HEK293 (cell line): Measurements from ENCODE around the gene SLC25A11.
A peak's percentile ranks its signal among the peaks of the same experiment; 100 is the strongest.

ENCODE experiments used
- BCL11B ChIP-seq: fragments of 450-650 bp; formaldehyde crosslinking; IDR thresholded peaks from 2 replicates; pipeline ENCODE4 v1.5.1; 2016; ENCODE audit warnings: low read depth, missing biosample characterization, missing genetic modification characterization
- CTCF ChIP-seq: fragments of 450-650 bp; formaldehyde crosslinking; IDR thresholded peaks from 2 replicates; pipeline ENCODE4 v1.5.1; 2016; ENCODE audit warnings: missing biosample characterization, missing genetic modification characterization
- KLF10 ChIP-seq: fragments of 450-650 bp; IDR thresholded peaks from 2 replicates; pipeline ENCODE4 v1.5.1; 2018; ENCODE audit warnings: missing biosample characterization, mild to moderate bottlenecking, missing genetic modification characterization
- ZNF16 ChIP-seq: fragments of 450-650 bp; formaldehyde crosslinking; IDR thresholded peaks from 2 replicates; pipeline ENCODE4 v1.5.1; 2016; ENCODE audit warnings: low read depth, missing biosample characterization, missing genetic modification characterization
- ZNF174 ChIP-seq: fragments of 450-650 bp; formaldehyde crosslinking; IDR thresholded peaks from 2 replicates; pipeline ENCODE4 v1.5.0; 2017; ENCODE audit warnings: missing biosample characterization, mild to moderate bottlenecking, missing genetic modification characterization
- ZNF202 ChIP-seq: fragments of 450-650 bp; formaldehyde crosslinking; IDR thresholded peaks from 2 replicates; pipeline ENCODE4 v1.5.1; 2016; ENCODE audit warnings: missing biosample characterization, missing genetic modification characterization, borderline replicate concordance
- ZNF223 ChIP-seq: fragments of 450-650 bp; formaldehyde crosslinking; IDR thresholded peaks from 2 replicates; pipeline ENCODE4 v1.5.1; 2016; ENCODE audit warnings: missing biosample characterization, missing genetic modification characterization
- ZNF335 ChIP-seq: fragments of 450-650 bp; formaldehyde crosslinking; conservative IDR thresholded peaks from 2 replicates; pipeline ENCODE4 v1.5.1; 2016; ENCODE audit warnings: missing biosample characterization, missing genetic modification characterization
- ZNF404 ChIP-seq: fragments of 450-650 bp; formaldehyde crosslinking; IDR thresholded peaks from 2 replicates; pipeline ENCODE4 v1.5.1; 2017; ENCODE audit warnings: missing biosample characterization, missing genetic modification characterization
- ZNF701 ChIP-seq: fragments of 450-650 bp; formaldehyde crosslinking; IDR thresholded peaks from 2 replicates; pipeline ENCODE4 v1.5.1; 2016; ENCODE audit warnings: missing biosample characterization, missing genetic modification characterization
- ZSCAN30 ChIP-seq: fragments of 450-650 bp; IDR thresholded peaks from 2 replicates; pipeline ENCODE4 v1.5.1; 2018; ENCODE audit warnings: missing biosample characterization, mild to moderate bottlenecking, missing genetic modification characterization, moderate library complexity
- TF ChIP-seq, protein P1 (sequence below): fragments of 450-650 bp; IDR thresholded peaks from 2 replicates; pipeline ENCODE4 v1.5.1; 2018; ENCODE audit warnings: missing biosample characterization, mild to moderate bottlenecking, missing genetic modification characterization

DNA sequence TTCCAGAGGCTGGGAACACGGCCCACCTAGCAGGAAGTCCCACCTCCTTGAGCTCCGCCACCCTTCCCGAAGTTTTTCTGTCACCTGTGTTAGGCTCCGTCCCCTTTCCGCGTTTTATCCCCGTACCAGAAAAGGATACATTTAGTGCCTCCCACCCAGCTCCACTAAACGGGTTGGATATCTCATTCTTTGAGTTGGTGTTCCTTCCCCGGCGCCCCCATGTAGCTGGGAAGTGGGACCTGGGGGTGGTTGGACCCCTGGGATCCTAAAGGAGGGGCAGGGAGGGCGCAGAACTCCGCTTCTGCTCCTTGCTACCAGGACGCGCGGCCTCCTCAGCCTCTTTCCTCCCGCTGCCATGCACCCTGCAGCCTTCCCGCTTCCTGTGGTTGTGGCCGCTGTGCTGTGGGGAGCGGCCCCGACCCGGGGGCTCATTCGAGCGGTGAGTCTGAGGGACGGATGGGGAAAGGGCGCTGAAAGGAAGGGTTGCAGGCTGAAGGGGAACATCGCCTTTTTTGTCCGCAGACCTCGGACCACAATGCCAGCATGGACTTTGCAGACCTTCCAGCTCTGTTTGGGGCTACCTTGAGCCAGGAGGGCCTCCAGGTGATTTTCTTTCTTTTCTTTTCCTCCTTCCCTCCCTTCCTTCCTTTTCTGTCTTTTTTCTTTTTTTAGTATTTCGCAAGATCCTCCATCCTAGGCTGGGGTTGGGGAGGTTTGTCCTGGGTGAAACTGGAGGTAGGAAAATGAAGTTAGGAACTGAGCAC is 891 bp upstream of the SLC25A11 start:
- no peak for TF ChIP-seq ZNF16 (tag by site-specific recombination)
- no peak for TF ChIP-seq CTCF (tag by site-specific recombination)
- no peak for TF ChIP-seq ZNF174 (tag by site-specific recombination)
- no peak for TF ChIP-seq KLF10 (tag by site-specific recombination)
- TF ChIP-seq ZNF335 (tag by site-specific recombination) = peak; percentile 71
- TF ChIP-seq BCL11B = no peak
- no peak for TF ChIP-seq ZNF223
- TF ChIP-seq ZSCAN30 (tag by site-specific recombination) = no peak
- TF ChIP-seq, protein P1, sequence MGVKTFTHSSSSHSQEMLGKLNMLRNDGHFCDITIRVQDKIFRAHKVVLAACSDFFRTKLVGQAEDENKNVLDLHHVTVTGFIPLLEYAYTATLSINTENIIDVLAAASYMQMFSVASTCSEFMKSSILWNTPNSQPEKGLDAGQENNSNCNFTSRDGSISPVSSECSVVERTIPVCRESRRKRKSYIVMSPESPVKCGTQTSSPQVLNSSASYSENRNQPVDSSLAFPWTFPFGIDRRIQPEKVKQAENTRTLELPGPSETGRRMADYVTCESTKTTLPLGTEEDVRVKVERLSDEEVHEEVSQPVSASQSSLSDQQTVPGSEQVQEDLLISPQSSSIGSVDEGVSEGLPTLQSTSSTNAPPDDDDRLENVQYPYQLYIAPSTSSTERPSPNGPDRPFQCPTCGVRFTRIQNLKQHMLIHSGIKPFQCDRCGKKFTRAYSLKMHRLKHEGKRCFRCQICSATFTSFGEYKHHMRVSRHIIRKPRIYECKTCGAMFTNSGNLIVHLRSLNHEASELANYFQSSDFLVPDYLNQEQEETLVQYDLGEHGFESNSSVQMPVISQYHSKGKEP (tag by site-specific recombination) = no peak
- no peak for TF ChIP-seq ZNF701
- TF ChIP-seq ZNF202 (tag by site-specific recombination) = no peak
- TF ChIP-seq ZNF404 = no peak
